Measurements from ENCODE around the gene CDH18.

DNA sequence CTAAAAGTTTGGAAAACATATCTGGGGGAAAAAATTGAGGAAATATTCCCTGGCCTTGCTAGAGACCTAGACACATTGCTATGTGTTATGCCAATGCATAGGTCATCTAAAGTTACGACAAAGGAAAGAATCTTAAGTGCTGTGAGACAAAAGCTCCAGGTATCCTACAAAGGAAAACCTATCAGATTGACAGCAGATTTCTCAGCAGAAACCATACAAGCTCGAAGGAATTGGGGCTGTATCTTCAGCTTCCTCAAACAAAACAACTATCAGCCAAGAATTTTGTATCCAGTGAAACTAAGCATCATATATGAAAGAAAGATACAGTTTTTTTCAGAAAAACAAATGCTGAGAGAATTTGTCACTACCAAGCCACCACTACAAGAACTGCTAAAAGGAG, 234.4 kb downstream of the CDH18 start:
- TF ChIP-seq, protein P1, sequence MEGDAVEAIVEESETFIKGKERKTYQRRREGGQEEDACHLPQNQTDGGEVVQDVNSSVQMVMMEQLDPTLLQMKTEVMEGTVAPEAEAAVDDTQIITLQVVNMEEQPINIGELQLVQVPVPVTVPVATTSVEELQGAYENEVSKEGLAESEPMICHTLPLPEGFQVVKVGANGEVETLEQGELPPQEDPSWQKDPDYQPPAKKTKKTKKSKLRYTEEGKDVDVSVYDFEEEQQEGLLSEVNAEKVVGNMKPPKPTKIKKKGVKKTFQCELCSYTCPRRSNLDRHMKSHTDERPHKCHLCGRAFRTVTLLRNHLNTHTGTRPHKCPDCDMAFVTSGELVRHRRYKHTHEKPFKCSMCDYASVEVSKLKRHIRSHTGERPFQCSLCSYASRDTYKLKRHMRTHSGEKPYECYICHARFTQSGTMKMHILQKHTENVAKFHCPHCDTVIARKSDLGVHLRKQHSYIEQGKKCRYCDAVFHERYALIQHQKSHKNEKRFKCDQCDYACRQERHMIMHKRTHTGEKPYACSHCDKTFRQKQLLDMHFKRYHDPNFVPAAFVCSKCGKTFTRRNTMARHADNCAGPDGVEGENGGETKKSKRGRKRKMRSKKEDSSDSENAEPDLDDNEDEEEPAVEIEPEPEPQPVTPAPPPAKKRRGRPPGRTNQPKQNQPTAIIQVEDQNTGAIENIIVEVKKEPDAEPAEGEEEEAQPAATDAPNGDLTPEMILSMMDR (conservative IDR thresholded peaks at IDR 0.05; ENCODE audit: low read depth, low read length) = no peak
- no peak for TF ChIP-seq POLR2A (IDR thresholded peaks at IDR 0.05; ENCODE audit: low read depth, low read length)
